Gastroesophageal sphincter (tissue), 3 donors: ENCODE measurements around the gene FBXW10B.
"Not testable (repeated sequence)": the region's sequence is repeated elsewhere in the genome, so short reads cannot be mapped to it uniquely, and the experiment has no call there.

Experiments used
- CTCF ChIP-seq, 4 experiments: fragments of 200-600 bp in 2 of 4; fragments of 450-650 bp in 2 of 4; sonication (generic) in 1 of 4; IDR thresholded peaks; one replicate each; pipeline ENCODE4 v1.5.1; 2017 to 2019; ENCODE audit warnings: antibody characterized with exemption in 4 of 4, mild to moderate bottlenecking in 2 of 4, moderate library complexity in 2 of 4
- EP300 ChIP-seq: sonication (generic); formaldehyde crosslinking; IDR thresholded peaks from one replicate; pipeline ENCODE4 v1.6.1; 2017; ENCODE audit warnings: antibody characterized with exemption, mild to moderate bottlenecking
- POLR2A ChIP-seq, 2 donors: fragments of 450-650 bp; IDR thresholded peaks; one replicate each; pipeline ENCODE4 v1.6.1; 2017; ENCODE audit warnings: antibody characterized with exemption in 2 of 2, mild to moderate bottlenecking in 2 of 2, moderate library complexity in 1 of 2
- POLR2AphosphoS5 ChIP-seq: sonication (generic); formaldehyde crosslinking; IDR thresholded peaks from one replicate; pipeline ENCODE4 v1.6.1; 2017; ENCODE audit warnings: antibody characterized with exemption

DNA sequence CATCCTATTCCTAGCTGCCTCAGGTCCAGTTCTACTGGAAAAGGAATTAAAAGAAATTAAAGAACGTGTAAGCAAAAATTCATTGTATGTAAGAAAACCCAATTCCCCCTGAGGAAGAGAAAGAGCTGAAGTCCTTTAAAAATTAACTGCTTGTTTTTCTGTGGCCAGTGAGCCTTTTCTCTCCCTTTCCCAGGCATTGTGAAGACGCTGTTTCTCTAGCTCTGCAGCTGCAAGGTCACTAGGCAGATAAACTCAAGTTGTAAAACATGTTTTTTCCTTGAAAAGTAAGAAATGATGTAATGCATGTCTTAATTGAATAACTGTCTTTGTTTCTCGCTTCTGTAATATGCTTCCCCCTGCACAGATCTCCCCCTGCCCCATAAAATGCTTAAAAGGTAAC is 34.9 kb upstream of the FBXW10B start:
- not testable (repeated sequence) for TF ChIP-seq CTCF (IDR thresholded peaks at IDR 0.05); POLR2AphosphoS5; POLR2A (IDR thresholded peaks at IDR 0.05); EP300
